IgD-negative memory B cell (primary cell): ENCODE results near the gene TMEM82. TPM values are rescaled to one million over a fixed set of nuclear protein-coding genes. Genes with fewer than 3 reads are reported as not detected.

ENCODE experiments used
- H3K27ac Mint-ChIP-seq, 3 donors: one replicate each; pipeline ENCODE4 v1.8.0; 2020 to 2022; ENCODE audit warnings: mild to moderate bottlenecking in 3 of 3, mixed read lengths in 3 of 3, moderate library complexity in 1 of 3
- H3K27me3 Mint-ChIP-seq: one replicate; pipeline ENCODE4 v1.8.0; 2021; ENCODE audit warnings: mixed read lengths
- H3K36me3 Mint-ChIP-seq: one replicate; pipeline ENCODE4 v1.8.0; 2020; ENCODE audit warnings: mild to moderate bottlenecking, mixed read lengths
- H3K4me1 Mint-ChIP-seq, 3 donors: one replicate each; pipeline ENCODE4 v1.8.0; 2020 to 2022; ENCODE audit warnings: mixed read lengths in 3 of 3, mild to moderate bottlenecking in 1 of 3
- H3K4me3 Mint-ChIP-seq, 4 donors: one replicate each; pipeline ENCODE4 v1.8.0; 2020 to 2022; ENCODE audit warnings: mild to moderate bottlenecking in 4 of 4, mixed read lengths in 4 of 4, moderate library complexity in 3 of 4
- H3K9me3 Mint-ChIP-seq, 3 donors: one replicate each; pipeline ENCODE4 v1.8.0; 2020 to 2021; ENCODE audit warnings: mixed read lengths in 3 of 3, mild to moderate bottlenecking in 1 of 3
- polyA plus RNA-seq: library from polyadenylated mRNA; unstranded; fragments of 300-500 nt; fragmentation: Illumina TruSeq; gene quantifications from one replicate; pipeline ENCODE4 v1.2.3, GENCODE V29; 2021

Gene TMEM82
- polyA plus RNA-seq, 1 donor from 2014 or later = not detected

- peak overlapping the region in 1 of 3 donors; percentile 84 for H3K27ac Mint-ChIP-seq
- H3K4me1 Mint-ChIP-seq = peaks cover 0 to 16% (median 8%) of the 10 kb centered on the region in 3 donors
- no peaks in the 10 kb centered on the region for H3K27me3 Mint-ChIP-seq
- H3K9me3 Mint-ChIP-seq = no peaks in the 10 kb centered on the region
- H3K36me3 Mint-ChIP-seq = peaks cover 4% of the 10 kb centered on the region
- no peak overlapping the region for H3K4me3 Mint-ChIP-seq
These were observed 33.1 kb upstream of the TMEM82 start for GRCh38 chr1:15709226-15709625.

GRCh38 chr1:15712168-15712567 lies 30.1 kb upstream of the TMEM82 start:
- Mint-ChIP-seq H3K27ac (no peak overlapping the region), H3K9me3 (no peaks in the 10 kb centered on the region), H3K27me3 (no peaks in the 10 kb centered on the region), H3K36me3 (no peaks in the 10 kb centered on the region), H3K4me1 (peaks cover 0 to 6% (median 4%) of the 10 kb centered on the region in 3 donors), H3K4me3 (no peak overlapping the region)

- Mint-ChIP-seq H3K4me1 (peaks cover 0 to 4% (median 2%) of the 10 kb centered on the region in 3 donors), H3K27me3 (no peaks in the 10 kb centered on the region), H3K4me3 (no peak overlapping the region), H3K36me3 (no peaks in the 10 kb centered on the region), H3K27ac (no peak overlapping the region), H3K9me3 (no peaks in the 10 kb centered on the region)
These were observed 27.7 kb upstream of the TMEM82 start for GRCh38 chr1:15714406-15715136.

- Mint-ChIP-seq H3K4me3 (no peak overlapping the region), H3K27me3 (no peaks in the 10 kb centered on the region), H3K4me1 (no peaks in the 10 kb centered on the region), H3K36me3 (no peaks in the 10 kb centered on the region), H3K9me3 (no peaks in the 10 kb centered on the region), H3K27ac (no peak overlapping the region)
These were observed 24.7 kb upstream of the TMEM82 start for GRCh38 chr1:15717418-15718125.

- H3K9me3 Mint-ChIP-seq = no peaks in the 10 kb centered on the region
- H3K36me3 Mint-ChIP-seq = no peaks in the 10 kb centered on the region
- no peaks in the 10 kb centered on the region for H3K4me1 Mint-ChIP-seq
- H3K4me3 Mint-ChIP-seq = no peak overlapping the region
- no peaks in the 10 kb centered on the region for H3K27me3 Mint-ChIP-seq
- H3K27ac Mint-ChIP-seq = no peak overlapping the region
These were observed 24.1 kb upstream of the TMEM82 start for GRCh38 chr1:15718199-15718601.

GRCh38 chr1:15719381-15720120 lies 22.7 kb upstream of the TMEM82 start:
- Mint-ChIP-seq H3K4me3 (no peak overlapping the region), H3K36me3 (no peaks in the 10 kb centered on the region), H3K27ac (peak overlapping the region in 1 of 3 donors; percentile 89), H3K27me3 (no peaks in the 10 kb centered on the region), H3K4me1 (no peaks in the 10 kb centered on the region), H3K9me3 (no peaks in the 10 kb centered on the region)

- no peak overlapping the region for H3K27ac Mint-ChIP-seq
- H3K27me3 Mint-ChIP-seq = no peaks in the 10 kb centered on the region
- no peaks in the 10 kb centered on the region for H3K9me3 Mint-ChIP-seq
- no peaks in the 10 kb centered on the region for H3K4me1 Mint-ChIP-seq
- no peak overlapping the region for H3K4me3 Mint-ChIP-seq
- H3K36me3 Mint-ChIP-seq = no peaks in the 10 kb centered on the region
These were observed 21.4 kb upstream of the TMEM82 start for GRCh38 chr1:15720861-15721260.

GRCh38 chr1:15722411-15722810 lies 19.9 kb upstream of the TMEM82 start:
- no peaks in the 10 kb centered on the region for H3K36me3 Mint-ChIP-seq
- H3K4me3 Mint-ChIP-seq = no peak overlapping the region
- no peaks in the 10 kb centered on the region for H3K4me1 Mint-ChIP-seq
- no peaks in the 10 kb centered on the region for H3K27me3 Mint-ChIP-seq
- no peak overlapping the region for H3K27ac Mint-ChIP-seq
- no peaks in the 10 kb centered on the region for H3K9me3 Mint-ChIP-seq

GRCh38 chr1:15722836-15723532 lies 19.3 kb upstream of the TMEM82 start:
- no peak overlapping the region for H3K4me3 Mint-ChIP-seq
- no peaks in the 10 kb centered on the region for H3K4me1 Mint-ChIP-seq
- H3K36me3 Mint-ChIP-seq = no peaks in the 10 kb centered on the region
- H3K27ac Mint-ChIP-seq = no peak overlapping the region
- H3K9me3 Mint-ChIP-seq = no peaks in the 10 kb centered on the region
- H3K27me3 Mint-ChIP-seq = no peaks in the 10 kb centered on the region

- no peaks in the 10 kb centered on the region for H3K27me3 Mint-ChIP-seq
- no peaks in the 10 kb centered on the region for H3K9me3 Mint-ChIP-seq
- no peaks in the 10 kb centered on the region for H3K4me1 Mint-ChIP-seq
- H3K4me3 Mint-ChIP-seq = no peak overlapping the region
- no peaks in the 10 kb centered on the region for H3K36me3 Mint-ChIP-seq
- no peak overlapping the region for H3K27ac Mint-ChIP-seq
These were observed 18.6 kb upstream of the TMEM82 start for GRCh38 chr1:15723631-15724246.

GRCh38 chr1:15724949-15725880 lies 17.1 kb upstream of the TMEM82 start:
- Mint-ChIP-seq H3K4me1 (no peaks in the 10 kb centered on the region), H3K27me3 (no peaks in the 10 kb centered on the region), H3K4me3 (no peak overlapping the region), H3K9me3 (no peaks in the 10 kb centered on the region), H3K27ac (no peak overlapping the region), H3K36me3 (no peaks in the 10 kb centered on the region)

- Mint-ChIP-seq H3K4me3 (no peak overlapping the region), H3K9me3 (no peaks in the 10 kb centered on the region), H3K27me3 (no peaks in the 10 kb centered on the region), H3K4me1 (no peaks in the 10 kb centered on the region), H3K36me3 (no peaks in the 10 kb centered on the region), H3K27ac (no peak overlapping the region)
These were observed 15.8 kb upstream of the TMEM82 start for GRCh38 chr1:15726508-15726907.

- H3K4me1 Mint-ChIP-seq = no peaks in the 10 kb centered on the region
These were observed 15.3 kb upstream of the TMEM82 start for GRCh38 chr1:15727021-15727420.

GRCh38 chr1:15727424-15727823 lies 14.9 kb upstream of the TMEM82 start:
- Mint-ChIP-seq H3K27ac (no peak overlapping the region), H3K36me3 (no peaks in the 10 kb centered on the region), H3K4me3 (peak overlapping the region in 1 of 4 donors; percentile 28), H3K4me1 (no peaks in the 10 kb centered on the region), H3K9me3 (no peaks in the 10 kb centered on the region), H3K27me3 (no peaks in the 10 kb centered on the region)

More at GRCh38 chr1:15727021-15727420, 15.3 kb upstream of the TMEM82 start:
- Mint-ChIP-seq H3K27ac (no peak overlapping the region), H3K36me3 (no peaks in the 10 kb centered on the region), H3K27me3 (no peaks in the 10 kb centered on the region), H3K9me3 (no peaks in the 10 kb centered on the region), H3K4me3 (no peak overlapping the region)
